GM20431 (cell line): Measurements from ENCODE around the gene AKR1C4.

Experiments used
- in situ Hi-C: fragments of 300-500 bp; cut with MseI, MboI; formaldehyde crosslinking; loops from one replicate; pipeline ENCODE4 v1.15.0; 2020; ENCODE audit warnings: low sequenced_read_pairs; ENCODE audit not compliant: unreplicated experiment

The AKR1C4 gene

DNA sequence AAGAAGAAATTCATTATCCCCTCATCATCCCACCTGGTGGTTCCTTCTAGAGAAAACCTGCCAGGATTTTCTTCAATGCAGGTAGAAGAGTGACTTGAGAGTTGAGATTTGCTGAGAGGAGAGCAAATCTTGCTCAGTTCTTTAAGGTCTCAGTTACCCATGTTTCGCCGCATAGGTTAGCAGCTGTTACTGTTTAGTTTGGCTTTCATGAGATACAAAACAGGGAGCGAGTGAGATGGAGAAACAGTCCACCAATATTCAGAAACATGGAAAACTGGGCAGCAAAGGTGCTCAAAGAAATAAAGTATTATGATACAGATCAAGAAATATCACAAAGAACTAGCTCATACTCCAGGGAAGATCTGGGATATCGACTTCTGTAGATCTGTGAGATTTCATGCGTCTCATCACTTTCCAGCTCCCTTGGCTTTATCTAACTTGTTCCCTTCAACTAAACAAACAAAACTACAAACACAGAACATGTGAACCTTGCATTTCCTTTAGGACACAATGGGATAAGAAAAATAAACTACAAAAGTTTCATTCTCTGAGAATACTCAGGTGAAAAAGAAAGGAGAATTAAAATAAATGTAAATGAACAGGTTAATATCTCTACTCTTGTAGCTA is 63.4 kb downstream of the AKR1C4 start:
- in situ Hi-C loops, result no loop called here

DNA sequence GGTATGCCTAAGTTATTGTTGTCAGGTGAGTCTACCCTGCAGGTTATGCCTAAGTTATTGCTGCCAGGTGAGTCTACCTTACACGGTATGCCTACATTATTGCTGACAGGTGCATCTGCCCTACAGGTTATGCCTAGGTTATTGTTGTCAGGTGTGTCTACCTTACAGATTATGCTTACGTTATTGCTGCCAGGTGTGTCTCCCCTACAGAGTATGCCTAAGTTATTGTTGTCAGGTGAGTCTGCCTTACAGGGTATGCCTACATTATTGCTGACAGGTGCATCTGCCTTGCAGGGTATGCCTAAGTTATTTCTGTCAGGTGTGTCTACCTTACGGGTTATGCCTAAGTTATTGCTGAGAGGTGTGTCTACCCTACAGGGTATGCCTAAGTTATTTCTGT is 64.2 kb downstream of the AKR1C4 start:
- in situ Hi-C loops, result no loop called here

DNA sequence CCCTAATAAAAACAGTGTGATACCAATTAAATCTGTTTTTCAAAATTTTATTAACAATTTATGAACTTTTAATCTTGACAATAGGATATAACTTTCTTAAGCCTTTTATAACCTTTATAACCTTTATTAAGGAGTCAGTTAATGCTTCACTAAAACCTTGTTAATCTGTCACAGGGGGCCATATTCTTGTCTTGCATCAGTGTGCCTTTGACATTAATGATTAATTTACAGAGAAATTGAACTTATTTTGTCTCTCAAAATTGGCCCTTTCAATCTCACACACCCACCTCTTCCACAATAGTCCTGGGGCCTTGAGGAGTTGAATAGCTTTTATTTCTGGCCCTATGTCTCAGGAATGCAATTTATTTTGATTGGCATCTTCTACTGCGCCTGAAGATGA is 68.5 kb downstream of the AKR1C4 start:
- in situ Hi-C loops, result no loop called here

DNA sequence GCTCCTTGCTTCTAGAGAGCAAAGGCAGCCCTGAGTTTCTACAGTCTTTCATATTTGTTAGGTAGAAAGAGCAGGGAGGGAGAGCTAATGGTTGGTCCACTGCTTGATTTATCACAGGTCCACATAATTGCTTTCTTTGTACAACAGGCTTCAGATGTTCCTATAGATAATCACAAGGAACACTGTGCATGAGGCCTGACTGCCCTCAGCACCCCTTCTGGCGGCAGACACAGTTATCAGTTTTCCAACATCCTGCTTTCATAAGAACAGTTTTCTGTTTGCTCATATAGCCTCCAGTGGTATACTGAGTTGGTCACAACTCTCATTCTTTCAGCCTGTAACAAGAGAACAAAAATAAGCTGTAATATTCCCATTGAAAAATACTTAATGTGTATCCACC is 69.7 kb downstream of the AKR1C4 start:
- in situ Hi-C loops, result no loop called here

DNA sequence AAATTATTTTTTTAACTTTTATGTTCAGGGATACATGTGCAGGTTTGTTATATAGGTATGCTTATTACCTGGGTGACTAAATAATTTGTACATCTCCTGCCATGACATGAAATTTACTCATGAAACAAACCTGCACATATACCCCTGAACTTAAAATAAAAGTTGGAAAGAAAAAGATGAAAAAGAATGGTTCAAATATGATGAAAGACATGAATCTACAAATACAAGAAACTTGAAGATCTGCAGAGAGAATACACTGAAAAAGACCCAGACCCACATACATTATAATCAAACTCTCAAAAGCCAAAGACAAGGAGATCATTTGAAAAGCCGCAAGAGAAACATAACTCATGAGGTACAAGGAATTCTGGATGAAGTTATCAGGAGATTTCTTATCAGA is 70.2 kb downstream of the AKR1C4 start:
- in situ Hi-C loops, result no loop called here

DNA sequence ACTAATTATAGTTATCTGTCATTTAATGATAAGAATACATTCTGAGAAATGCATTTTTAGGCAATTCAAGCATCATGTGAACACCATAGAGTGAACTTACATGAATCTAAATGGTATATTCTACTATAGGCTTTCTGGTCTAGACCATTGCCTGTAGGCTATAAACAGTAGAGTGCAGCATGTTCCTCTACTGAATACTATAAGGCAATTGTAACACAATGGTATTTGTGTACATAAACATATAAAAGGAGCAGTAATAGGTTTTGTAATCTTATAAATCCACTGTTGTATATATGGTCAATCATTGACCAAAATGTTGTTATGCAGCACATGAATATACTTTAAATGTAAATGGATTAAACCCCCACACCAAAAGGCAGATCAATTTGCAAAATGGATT is 71.6 kb downstream of the AKR1C4 start:
- in situ Hi-C loops, result no loop called here
